Activated naive CD4-positive, alpha-beta T cell treated with anti-CD3 and anti-CD28 coated beads, Interleukin-2, amount 50 U/mL, for 24 hours (primary cell): ENCODE measurements around the gene LY6G5B.
A peak's percentile ranks its signal among the peaks of the same experiment; 100 is the strongest.

Source experiments
- H3K27ac Mint-ChIP-seq: one replicate; pipeline ENCODE4 v1.8.0; 2021; ENCODE audit warnings: mild to moderate bottlenecking, mixed read lengths
- H3K27me3 Mint-ChIP-seq: one replicate; pipeline ENCODE4 v1.8.0; 2021; ENCODE audit warnings: mixed read lengths
- H3K36me3 Mint-ChIP-seq: one replicate; pipeline ENCODE4 v1.8.0; 2021; ENCODE audit warnings: mixed read lengths
- H3K4me1 Mint-ChIP-seq: one replicate; pipeline ENCODE4 v1.8.0; 2021; ENCODE audit warnings: mixed read lengths
- H3K4me3 Mint-ChIP-seq: one replicate; pipeline ENCODE4 v1.8.0; 2021; ENCODE audit warnings: mild to moderate bottlenecking, mixed read lengths
- H3K9me3 Mint-ChIP-seq: one replicate; pipeline ENCODE4 v1.8.0; 2021; ENCODE audit warnings: mixed read lengths

The LY6G5B gene

GRCh38 chr6:31634969-31635575 is 34.7 kb upstream of the LY6G5B start:
- no peak overlapping the region for H3K4me3 Mint-ChIP-seq
- peak overlapping the region; percentile 41 for H3K27ac Mint-ChIP-seq
- no peaks in the 10 kb centered on the region for H3K4me1 Mint-ChIP-seq
- peaks cover 19% of the 10 kb centered on the region for H3K36me3 Mint-ChIP-seq
- H3K27me3 Mint-ChIP-seq: no peaks in the 10 kb centered on the region
- H3K9me3 Mint-ChIP-seq: no peaks in the 10 kb centered on the region

GRCh38 chr6:31636698-31637596 is 32.8 kb upstream of the LY6G5B start:
- H3K9me3 Mint-ChIP-seq: no peaks in the 10 kb centered on the region
- H3K4me3 Mint-ChIP-seq: no peak overlapping the region
- peaks cover 13% of the 10 kb centered on the region for H3K36me3 Mint-ChIP-seq
- H3K27me3 Mint-ChIP-seq: no peaks in the 10 kb centered on the region
- no peaks in the 10 kb centered on the region for H3K4me1 Mint-ChIP-seq
- no peak overlapping the region for H3K27ac Mint-ChIP-seq

GRCh38 chr6:31639043-31639442 is 30.7 kb upstream of the LY6G5B start:
- Mint-ChIP-seq H3K4me3 (no peak overlapping the region), H3K4me1 (no peaks in the 10 kb centered on the region), H3K27me3 (no peaks in the 10 kb centered on the region), H3K36me3 (peaks cover 11% of the 10 kb centered on the region), H3K9me3 (no peaks in the 10 kb centered on the region), H3K27ac (peak overlapping the region; percentile 46)

- Mint-ChIP-seq H3K27ac (no peak overlapping the region), H3K4me1 (no peaks in the 10 kb centered on the region), H3K27me3 (no peaks in the 10 kb centered on the region), H3K36me3 (peaks cover 11% of the 10 kb centered on the region), H3K4me3 (no peak overlapping the region), H3K9me3 (no peaks in the 10 kb centered on the region)
These were observed 30.3 kb upstream of the LY6G5B start for GRCh38 chr6:31639449-31639861.

- Mint-ChIP-seq H3K9me3 (no peaks in the 10 kb centered on the region), H3K27ac (peak overlapping the region; percentile 27), H3K36me3 (peaks cover 11% of the 10 kb centered on the region), H3K27me3 (no peaks in the 10 kb centered on the region), H3K4me1 (peaks cover 5% of the 10 kb centered on the region), H3K4me3 (no peak overlapping the region)
These were observed 29.2 kb upstream of the LY6G5B start for GRCh38 chr6:31640612-31641011.

- Mint-ChIP-seq H3K4me1 (peaks cover 5% of the 10 kb centered on the region), H3K36me3 (peaks cover 9% of the 10 kb centered on the region), H3K4me3 (no peak overlapping the region), H3K27ac (no peak overlapping the region), H3K9me3 (no peaks in the 10 kb centered on the region), H3K27me3 (no peaks in the 10 kb centered on the region)
These were observed 28.4 kb upstream of the LY6G5B start for GRCh38 chr6:31641370-31641769.

GRCh38 chr6:31642798-31643570 is 26.8 kb upstream of the LY6G5B start:
- Mint-ChIP-seq H3K27ac (no peak overlapping the region), H3K4me1 (peaks cover 5% of the 10 kb centered on the region), H3K36me3 (peaks cover 7% of the 10 kb centered on the region), H3K27me3 (no peaks in the 10 kb centered on the region), H3K9me3 (no peaks in the 10 kb centered on the region), H3K4me3 (no peak overlapping the region)

GRCh38 chr6:31643818-31644454 is 25.8 kb upstream of the LY6G5B start:
- Mint-ChIP-seq H3K9me3 (no peaks in the 10 kb centered on the region), H3K36me3 (peaks cover 5% of the 10 kb centered on the region), H3K4me3 (no peak overlapping the region), H3K4me1 (peaks cover 9% of the 10 kb centered on the region), H3K27me3 (no peaks in the 10 kb centered on the region), H3K27ac (no peak overlapping the region)

- Mint-ChIP-seq H3K36me3 (peaks cover 9% of the 10 kb centered on the region), H3K27me3 (no peaks in the 10 kb centered on the region), H3K4me1 (peaks cover 20% of the 10 kb centered on the region), H3K4me3 (no peak overlapping the region), H3K27ac (no peak overlapping the region), H3K9me3 (no peaks in the 10 kb centered on the region)
These were observed 24.5 kb upstream of the LY6G5B start for GRCh38 chr6:31645325-31645724.

- Mint-ChIP-seq H3K36me3 (peaks cover 4% of the 10 kb centered on the region), H3K27me3 (no peaks in the 10 kb centered on the region), H3K27ac (peak overlapping the region; percentile 99), H3K4me3 (peak overlapping the region; percentile 93), H3K4me1 (peaks cover 43% of the 10 kb centered on the region), H3K9me3 (no peaks in the 10 kb centered on the region)
These were observed 18.1 kb upstream of the LY6G5B start for GRCh38 chr6:31651602-31652191.

- no peaks in the 10 kb centered on the region for H3K27me3 Mint-ChIP-seq
- peak overlapping the region; percentile 99 for H3K27ac Mint-ChIP-seq
- H3K9me3 Mint-ChIP-seq: no peaks in the 10 kb centered on the region
- peaks cover 53% of the 10 kb centered on the region for H3K4me1 Mint-ChIP-seq
- peak overlapping the region; percentile 93 for H3K4me3 Mint-ChIP-seq
- H3K36me3 Mint-ChIP-seq: peaks cover 4% of the 10 kb centered on the region
These were observed 16.7 kb upstream of the LY6G5B start for GRCh38 chr6:31652925-31653724.

GRCh38 chr6:31654574-31655348 is 15.0 kb upstream of the LY6G5B start:
- Mint-ChIP-seq H3K4me3 (peak overlapping the region; percentile 23), H3K9me3 (no peaks in the 10 kb centered on the region), H3K27ac (no peak overlapping the region), H3K4me1 (peaks cover 59% of the 10 kb centered on the region), H3K27me3 (no peaks in the 10 kb centered on the region), H3K36me3 (no peaks in the 10 kb centered on the region)

- no peaks in the 10 kb centered on the region for H3K36me3 Mint-ChIP-seq
- H3K27ac Mint-ChIP-seq: peak within 1 kb of the TSS; percentile 37
- H3K4me1 Mint-ChIP-seq: peaks cover 58% of the 10 kb centered on the region
- H3K27me3 Mint-ChIP-seq: no peaks in the 10 kb centered on the region
- H3K9me3 Mint-ChIP-seq: no peaks in the 10 kb centered on the region
- H3K4me3 Mint-ChIP-seq: peak within 1 kb of the TSS; percentile 23
These were observed 14.2 kb upstream of the LY6G5B start, which contains the start of gene APOM for GRCh38 chr6:31655349-31656237. APOM (plus strand) TSS chr6:31655894; CDS start chr6:31655967, 73 bp downstream.
